ENCODE data around the gene KRR1. TPM values are rescaled to one million over a fixed set of nuclear protein-coding genes. Genes with fewer than 3 reads are reported as not detected.
"Not testable (repeated sequence)": the region's sequence is repeated elsewhere in the genome, so short reads cannot be mapped to it uniquely, and the experiment has no call there.

KRR1 gene
- total RNA-seq, 1 donor from 2014 or later: 35.6 TPM

DNA sequence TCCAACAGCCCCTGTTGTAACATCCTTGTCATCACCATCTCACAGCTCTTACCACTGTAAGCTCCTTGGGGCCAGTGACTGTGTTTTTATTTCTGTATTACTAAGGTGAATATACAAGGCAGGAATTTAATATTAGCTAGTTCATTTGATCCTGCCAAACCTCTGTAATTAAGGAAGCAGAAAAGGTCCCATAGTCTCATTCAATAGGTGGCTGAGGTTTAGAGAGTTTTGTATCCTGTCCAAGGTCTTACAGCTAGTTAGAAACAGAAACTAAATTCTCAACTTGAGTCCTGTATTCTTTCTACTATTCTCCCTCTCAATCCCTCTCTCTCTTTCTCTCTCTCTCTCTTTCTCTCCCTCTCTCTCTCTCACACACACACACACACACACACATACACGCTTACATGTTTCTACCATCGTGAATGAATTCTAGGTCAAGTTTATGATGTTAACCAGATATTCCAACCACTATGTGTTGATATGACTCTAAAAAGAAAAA lies 31.4 kb downstream of the KRR1 start:
- no peak for DNase-seq (ENCODE audit: low read depth)

DNA sequence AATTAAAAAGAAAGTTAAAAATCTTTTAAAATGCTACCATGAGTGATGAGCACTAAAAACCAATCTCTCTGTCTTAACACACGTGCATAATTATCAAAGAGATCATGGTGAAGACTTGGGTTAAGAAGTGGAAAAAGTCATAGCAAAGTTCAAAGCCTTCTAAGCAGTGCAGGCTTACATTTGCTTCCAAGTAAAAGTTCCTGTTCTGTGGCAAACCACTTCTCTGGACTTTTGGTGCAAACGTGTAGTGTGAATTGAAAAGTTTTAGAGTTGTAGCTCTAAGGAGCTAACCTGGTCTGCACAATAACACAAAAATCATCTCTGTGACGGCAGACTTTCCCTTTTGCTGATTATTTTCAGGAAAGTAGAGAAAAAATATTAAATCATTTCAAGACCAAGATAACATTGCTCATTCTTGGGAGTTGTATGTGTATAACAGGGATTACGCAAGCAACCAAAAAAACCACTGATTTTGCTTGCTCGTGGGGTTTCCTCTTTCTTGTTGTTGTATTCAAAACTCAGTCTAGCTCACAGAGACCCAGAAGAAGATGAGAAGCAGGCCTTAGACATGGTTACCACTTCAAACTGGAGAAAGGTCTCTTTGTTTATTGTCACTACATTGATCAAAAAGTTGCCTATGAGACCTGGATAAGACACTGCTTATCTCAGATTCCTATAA lies 33.2 kb downstream of the KRR1 start:
- DNase-seq (ENCODE audit: low read depth): peak; percentile 24

DNA sequence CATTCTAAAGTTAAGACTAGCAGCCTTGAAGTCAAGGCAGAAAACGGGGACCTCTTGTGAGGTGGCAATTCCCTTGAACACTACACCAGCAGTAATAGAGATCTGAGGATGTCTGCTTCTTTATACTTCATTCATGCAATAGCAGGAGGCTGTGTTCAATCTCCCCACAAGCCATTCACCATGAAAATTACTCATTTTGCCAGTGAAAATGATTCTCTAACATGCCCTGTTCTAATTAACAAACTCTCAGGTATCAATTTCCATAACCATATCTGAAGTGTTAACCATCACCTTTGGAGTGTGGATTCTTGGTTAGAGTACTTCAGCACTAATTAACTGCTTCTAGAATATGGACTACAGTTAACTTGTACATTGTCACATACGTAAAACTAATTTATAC lies 34.3 kb downstream of the KRR1 start:
- DNase-seq (ENCODE audit: low read depth): no peak

DNA sequence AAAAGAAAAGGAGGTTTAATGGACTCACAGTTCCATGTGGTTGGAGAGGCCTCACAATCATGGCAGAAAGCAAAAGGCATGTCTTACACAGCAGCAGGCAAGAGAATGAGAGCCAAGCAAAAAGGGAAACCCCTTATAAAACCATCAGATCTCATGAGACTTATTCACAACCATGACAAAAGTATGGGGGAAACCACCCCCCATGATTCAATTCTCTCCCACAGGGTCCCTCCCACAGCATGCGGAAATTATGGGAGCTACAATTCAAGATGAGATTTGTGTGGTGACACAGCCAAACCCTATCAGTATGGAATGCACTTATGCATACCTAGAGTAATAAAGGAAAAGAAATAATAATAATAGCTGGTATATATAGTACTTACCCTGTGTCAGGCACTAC lies 35.3 kb downstream of the KRR1 start:
- DNase-seq (ENCODE audit: low read depth): no peak

DNA sequence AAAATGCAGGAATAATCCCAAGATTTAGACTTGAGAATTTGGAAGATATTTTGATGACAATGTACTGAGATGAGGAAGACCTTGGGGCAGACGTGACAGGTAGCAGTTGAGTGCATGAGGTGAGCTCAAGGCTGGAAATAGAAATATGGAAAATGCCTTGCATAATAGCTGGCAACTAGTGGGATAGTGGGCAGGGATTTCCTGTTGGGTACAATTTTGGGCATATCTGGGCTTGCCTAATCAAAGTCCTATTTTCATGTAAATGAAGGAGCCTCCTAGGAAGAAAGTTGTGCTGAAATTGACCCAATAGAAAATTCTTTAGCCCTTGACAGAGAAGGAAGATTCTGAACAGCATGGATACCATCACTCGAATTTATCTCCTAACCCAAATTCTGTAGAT lies 37.3 kb downstream of the KRR1 start:
- no peak for DNase-seq (ENCODE audit: low read depth)

DNA sequence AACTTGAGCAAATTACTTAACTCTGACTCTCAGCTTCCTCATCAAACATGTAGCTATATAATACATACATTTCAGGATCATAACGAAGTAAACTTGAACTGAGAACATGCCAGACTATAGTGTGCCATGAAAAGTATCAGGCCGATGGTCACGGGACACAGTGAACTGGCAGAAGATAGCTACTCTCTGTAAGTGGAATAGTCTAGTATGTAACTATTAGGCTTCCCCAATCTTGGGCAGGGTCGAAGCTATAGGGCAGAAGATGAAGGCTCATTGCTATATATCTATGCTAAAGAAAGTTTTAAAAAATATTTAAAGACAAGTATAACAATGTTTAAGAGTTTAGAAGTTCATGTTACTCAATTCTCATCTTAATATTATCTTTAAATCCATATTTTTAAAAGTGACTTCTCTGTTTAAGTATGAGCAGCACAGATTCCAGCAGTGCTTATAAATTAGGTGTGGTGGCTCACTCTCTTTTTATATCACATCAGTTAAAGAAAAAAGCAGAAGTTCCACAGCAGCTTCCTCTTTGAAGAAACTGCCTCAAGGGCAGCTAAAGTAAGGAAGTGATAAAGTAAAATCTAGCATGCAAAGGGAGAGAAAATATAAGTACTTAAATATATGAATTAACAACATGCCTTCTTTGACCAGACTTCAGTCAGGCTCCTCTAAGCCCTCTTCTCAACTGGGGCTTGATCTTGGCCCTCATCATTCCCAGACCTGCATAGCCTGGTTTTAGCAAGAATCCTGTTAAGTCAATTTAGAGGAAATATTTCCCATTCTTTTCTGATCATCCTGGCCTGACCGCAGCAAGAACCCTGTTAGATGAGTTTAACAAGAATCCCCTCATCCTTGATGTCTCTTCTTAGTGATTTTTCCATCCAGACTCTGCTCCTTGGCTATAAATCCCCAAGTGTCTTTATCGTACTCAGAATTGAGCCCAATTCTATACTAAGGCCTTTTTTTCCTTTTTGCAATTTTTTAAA lies 39.2 kb downstream of the KRR1 start:
- DNase-seq (ENCODE audit: low read depth): no peak

DNA sequence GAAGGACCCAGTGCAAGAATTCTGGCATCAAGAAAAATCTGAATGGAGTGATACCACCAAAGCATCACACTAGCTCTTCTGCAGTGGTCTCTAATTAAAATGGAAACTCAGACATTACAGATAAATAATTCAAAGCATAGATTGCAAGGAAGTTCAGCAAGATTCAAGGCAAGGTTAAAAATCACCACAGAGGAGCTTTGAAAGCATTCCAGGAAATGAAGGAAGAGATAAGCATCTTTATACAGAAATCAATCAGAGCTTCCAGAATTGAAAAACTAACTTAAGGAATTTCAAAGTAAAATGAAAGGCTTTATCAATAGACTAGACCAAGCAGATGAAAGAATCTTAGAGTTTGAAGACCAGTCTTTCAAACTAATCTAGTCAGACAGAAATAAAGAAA lies 51.2 kb downstream of the KRR1 start:
- DNase-seq (ENCODE audit: low read depth): no peak

DNA sequence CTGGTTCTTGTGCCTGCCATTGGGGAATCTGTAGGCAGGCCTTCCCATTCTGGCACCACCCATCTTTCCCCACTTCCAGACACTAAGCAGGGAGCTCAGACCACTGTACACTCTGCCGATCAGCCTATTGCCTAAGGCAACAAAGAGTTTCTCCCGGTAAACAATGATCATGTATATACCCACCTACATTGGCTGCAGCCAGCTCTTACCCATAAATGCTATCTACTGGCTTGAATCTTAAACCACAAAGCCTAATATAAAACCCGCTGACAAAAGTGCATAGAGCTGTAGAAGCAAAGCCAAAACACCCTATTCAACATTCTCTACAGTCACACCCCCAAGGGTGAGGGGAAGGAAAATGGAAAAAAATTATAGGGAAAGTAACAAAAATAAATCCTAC lies 51.7 kb downstream of the KRR1 start:
- DNase-seq (ENCODE audit: low read depth): no peak

DNA sequence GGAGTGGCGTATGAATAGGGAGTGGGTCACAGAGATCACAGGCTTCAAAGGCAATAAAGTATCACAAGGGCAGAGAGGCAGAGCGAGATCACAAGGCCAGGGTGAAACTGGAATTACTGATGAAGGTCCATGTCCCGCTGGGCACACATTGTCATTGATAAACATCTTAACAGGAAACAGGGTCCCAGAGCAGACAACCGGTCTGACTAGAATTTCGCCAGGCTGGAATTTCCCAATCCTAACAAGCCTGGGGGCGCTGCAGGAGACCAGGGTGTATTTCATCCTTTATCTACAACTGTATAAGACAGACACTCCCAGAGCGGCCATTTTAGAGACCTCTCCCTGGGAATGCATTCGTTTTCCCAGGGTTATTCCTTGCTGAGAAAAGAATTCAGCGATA lies 53.5 kb downstream of the KRR1 start:
- DNase-seq (ENCODE audit: low read depth): not testable (repeated sequence)

DNA sequence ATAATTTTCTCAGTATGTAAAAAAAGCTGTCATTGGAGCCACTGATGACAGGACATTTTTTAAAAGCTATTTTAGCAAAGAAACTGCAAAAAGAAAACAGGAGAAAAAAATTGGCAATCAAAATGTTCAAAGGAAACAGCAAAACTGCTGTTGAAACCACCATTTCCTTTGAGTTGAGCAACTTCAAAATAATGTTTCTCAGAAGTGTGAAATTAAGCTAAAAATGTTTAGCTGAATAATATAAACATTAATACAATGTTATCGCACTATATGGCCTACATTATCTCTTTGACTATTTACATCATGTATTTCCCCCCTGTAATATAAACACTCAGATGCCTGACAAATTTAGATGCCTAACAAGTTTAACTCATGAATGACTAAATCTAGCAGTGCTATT lies 54.2 kb downstream of the KRR1 start:
- DNase-seq (ENCODE audit: low read depth): no peak

DNA sequence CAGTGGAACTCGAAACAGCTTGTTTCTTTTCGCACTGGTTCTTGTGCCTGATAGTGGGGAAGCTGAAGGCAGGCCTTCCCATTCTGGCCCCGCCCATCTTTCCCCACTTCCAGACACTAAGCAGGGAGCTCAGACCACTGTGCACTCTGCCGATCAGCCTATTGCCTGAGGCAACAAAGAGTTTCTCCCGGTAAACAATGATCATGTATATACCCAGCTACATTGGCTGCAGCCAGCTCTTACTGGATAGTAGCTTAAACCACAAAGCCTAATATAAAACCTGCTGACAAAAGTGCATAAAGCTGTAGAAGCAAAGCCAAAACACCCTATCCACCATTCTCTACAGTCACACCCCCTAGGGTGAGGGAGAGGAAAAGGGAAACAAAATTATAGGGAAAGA lies 55.6 kb downstream of the KRR1 start:
- DNase-seq (ENCODE audit: low read depth): no peak

DNA sequence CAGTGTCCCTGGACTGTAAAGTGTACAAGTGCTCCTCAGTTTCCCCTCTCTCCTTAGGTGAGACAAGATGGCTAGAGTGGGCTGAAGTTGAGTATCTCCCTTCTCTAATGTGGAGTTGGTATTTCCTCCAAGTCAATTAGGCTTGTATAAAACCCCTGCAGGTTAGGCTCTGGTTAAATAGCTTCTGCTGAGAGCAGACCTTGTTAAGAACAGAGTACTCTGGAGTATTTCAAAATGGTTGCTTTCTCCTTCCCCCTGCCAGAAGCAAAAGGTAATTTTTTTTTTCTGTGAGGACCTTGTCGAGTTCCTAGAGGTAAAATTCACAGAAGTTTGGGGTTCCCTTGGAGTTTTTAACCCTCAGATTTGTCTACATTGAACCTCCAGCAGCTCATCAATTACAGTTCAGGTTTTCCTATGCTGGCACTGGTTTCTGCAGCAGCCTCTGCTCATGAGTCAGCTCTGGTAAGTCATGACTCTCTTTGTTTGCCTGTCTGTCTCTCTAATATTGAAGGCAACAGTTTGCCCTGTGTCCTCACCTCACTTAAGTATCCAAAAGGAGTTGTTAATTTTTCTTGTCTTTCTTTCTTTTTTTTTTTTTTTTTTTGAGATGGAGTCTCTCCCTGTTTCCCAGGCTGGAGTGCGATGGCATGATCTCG lies 58.6 kb downstream of the KRR1 start:
- peak; percentile 17 for DNase-seq (ENCODE audit: low read depth)

DNA sequence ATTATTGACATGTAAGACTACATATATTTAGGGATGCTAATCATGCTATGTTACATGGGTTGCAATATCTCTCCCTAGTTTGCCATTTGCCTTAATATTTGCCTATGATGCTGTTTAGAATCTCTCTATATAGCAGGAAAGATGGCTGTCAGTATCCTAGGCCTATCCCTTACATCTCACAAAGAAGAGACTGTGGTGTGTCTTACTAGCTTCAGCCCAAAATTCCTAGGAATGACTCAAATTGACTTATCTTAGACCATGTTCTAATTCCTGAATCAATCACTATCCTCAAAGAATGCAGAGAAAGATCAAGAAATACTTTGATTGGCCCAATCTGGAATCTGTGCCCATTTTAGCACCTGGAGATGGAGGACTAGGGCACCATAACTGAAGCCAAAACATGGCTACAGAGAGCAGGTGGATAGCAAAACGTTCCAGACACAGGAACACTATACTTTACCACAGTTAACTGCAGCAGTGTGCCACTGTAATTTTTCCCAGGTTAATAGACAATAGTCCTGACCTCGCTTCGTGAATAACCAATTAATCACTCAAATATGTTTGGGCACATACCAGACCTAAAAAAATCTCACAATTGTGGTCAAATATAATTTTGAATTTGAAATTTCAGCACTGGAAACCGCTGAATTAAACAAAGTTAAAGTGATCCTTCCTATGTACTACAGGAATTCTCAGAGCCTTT lies 63.6 kb downstream of the KRR1 start:
- no peak for DNase-seq (ENCODE audit: low read depth)

DNA sequence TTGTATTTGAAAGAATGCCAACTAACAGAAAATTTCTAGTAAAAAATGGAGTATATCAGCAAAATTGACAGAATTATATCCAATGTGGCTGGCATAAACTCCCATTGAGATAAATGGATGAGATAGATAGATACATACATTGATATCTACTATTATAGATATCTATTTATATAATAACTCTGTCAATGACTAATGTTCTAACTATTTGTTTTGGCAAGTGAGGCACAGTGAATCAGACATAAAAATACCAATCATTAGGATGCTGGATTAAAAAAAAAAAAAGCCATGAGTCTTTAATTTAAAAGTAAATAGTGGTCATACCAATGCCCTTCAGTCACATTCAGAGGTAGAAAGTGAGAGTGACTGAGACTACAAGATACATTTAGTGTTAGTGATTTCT lies 64.6 kb downstream of the KRR1 start:
- DNase-seq (ENCODE audit: low read depth): peak; percentile 9

DNA sequence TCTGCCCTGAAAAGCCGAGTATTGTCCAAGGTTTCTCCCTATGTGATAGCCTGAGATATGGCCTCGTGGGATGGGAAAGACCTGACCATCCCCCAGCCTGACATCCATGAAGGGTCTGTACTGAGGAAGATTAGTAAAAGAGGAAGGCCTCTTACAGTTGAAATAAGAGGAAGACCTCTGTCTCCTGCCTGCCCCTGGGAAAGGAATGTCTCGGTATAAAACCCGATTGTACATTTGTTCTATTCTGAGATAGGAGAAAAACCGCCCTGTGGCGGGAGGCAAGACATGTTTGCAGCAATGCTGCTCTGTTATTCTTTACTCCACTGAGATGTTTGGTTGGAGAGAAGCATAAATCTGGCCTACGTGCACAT lies 66.3 kb downstream of the KRR1 start:
- DNase-seq (ENCODE audit: low read depth): not testable (repeated sequence)

DNA sequence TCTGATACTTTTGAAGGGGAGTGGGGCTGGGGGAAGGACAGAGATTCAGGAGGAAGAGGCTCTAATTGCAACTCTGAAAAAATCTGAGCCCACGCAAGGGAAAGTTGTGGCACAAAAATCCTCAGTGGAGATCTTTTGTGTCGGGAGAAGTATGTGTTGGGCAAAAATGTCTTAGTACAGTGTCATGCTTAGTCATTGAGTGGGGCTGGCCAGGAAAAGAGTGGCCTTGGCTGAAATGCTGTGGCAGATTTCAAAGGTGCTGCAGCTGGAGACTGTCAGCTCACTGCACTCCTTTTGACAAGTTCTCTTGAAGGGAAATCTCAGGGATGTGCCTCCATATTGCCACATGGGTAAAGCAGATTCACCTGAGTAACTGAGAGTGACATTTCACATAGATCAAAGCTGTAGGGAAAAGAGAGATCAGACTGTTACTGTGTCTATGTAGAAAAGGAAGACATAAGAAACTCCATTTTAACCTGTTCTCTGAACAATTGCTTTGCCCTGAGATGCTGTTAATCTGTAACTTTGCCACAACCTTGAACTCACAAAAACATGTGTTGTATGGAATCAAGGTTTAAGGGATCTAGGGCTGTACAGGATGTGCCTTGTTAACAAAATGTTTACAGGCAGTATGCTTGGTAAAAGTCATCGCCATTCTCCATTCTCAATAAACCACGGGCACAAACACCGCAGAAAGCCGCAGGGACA lies 66.8 kb downstream of the KRR1 start:
- DNase-seq (ENCODE audit: low read depth): peak; percentile 37

DNA sequence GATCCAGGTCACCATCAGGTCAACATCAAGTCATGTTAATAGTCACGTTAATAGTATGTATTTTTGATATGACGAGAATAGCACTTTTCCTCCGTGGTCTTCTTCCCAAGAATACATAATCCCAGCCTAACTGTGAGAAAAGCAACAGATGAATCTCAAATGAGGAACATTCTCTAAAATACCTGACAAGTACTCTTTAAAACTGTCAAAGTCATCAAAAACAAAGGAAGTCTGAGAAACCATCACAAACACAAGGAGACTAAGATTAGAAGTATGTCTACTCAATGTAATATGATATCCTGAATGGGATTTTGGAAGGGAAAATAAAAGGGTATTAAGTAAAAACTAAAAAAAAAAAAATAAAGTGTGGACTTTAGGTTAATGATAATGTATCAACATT lies 67.7 kb downstream of the KRR1 start:
- DNase-seq (ENCODE audit: low read depth): no peak

DNA sequence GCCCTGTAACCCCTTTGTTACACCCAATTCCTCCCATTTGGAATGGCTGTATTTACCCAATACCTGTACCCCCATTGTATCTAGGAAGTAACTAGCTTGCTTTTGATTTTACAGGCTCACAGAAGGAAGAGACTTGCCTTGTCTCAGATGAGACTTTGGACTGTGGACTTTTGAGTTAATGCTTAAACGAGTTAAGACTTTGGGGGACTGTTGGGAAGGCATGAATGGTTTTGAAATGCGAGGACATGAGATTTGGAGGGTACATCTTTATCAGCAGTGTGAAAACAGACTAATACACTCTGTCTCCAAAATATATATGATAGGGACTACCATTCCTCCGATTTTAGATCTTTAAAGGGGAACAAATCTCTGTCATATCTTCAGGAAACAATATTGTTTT lies 69.0 kb downstream of the KRR1 start:
- DNase-seq (ENCODE audit: low read depth): not testable (repeated sequence)

DNA sequence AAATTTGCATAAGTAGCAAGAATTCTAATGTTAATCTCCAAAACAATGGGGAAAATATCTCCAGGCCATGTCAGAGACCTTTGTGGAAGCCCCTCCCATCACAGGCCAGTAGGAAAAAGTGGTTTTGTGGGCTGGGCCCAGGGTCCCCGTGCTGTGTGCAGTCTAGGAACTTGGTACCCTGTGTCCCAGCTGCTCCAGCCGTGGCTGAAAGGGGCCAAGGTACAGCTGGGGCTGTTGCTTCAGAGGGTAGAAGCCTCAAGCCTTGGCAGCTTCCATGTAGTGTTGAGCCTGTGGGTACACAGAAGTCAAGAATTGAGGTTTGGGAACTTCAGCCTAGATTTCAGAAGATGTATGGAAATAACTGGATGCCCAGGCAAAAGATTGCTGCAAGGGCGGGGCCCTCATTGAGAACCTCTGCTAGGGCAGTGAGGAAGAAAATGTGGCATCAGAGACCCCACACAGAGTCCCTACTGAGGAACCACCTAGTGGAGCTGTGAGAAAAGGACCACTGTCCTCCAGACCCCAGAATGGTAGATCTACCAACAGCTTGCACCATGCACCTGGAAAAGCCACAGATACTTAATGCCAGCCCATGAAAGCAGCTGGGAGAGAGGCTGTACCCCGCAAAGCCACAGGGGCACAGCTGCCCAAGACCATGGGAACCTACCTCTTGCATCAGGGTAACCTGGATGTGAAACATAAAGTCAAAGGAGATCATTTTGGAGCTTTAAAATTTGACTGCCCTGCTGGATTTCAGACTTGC lies 69.5 kb downstream of the KRR1 start:
- DNase-seq (ENCODE audit: low read depth): not testable (repeated sequence)
